ENCODE measurements around the gene PAK4.

DNA sequence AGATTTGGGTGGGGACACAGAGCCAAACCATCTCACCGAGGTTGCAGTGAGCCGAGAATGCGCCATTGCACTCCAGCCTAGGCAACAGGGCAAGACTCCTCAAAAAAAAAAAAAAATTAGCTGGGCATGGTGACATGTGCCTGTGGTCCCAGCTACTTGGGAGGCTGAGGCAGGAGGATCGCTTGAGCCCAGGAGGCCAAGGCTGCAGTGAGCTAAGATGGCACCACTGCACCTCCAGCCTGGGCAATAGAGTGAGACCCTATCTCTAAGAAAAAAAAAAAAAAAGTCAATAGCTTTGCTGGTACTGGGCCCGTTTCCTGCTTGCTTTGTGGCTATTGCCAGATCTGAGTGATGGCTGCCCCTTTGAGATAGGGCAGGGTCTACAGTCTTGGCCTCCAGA, 28.3 kb upstream of the PAK4 start:
- TF ChIP-seq ETV1 (tag; conservative IDR thresholded peaks at IDR 0.05; ENCODE audit: low read depth) (no peak), ERF (CRISPR knock-in tag; IDR thresholded peaks at IDR 0.05) (no peak), POLR2AphosphoS5 (IDR thresholded peaks at IDR 0.05; ENCODE audit: control insufficient read depth, insufficient read depth, low read depth, low read length) (no peak), ZNF311 (CRISPR knock-in tag; IDR thresholded peaks at IDR 0.05) (no peak), MEF2D (tag; conservative IDR thresholded peaks at IDR 0.05; ENCODE audit: low read depth) (no peak)
- TF ChIP-seq, protein P1, sequence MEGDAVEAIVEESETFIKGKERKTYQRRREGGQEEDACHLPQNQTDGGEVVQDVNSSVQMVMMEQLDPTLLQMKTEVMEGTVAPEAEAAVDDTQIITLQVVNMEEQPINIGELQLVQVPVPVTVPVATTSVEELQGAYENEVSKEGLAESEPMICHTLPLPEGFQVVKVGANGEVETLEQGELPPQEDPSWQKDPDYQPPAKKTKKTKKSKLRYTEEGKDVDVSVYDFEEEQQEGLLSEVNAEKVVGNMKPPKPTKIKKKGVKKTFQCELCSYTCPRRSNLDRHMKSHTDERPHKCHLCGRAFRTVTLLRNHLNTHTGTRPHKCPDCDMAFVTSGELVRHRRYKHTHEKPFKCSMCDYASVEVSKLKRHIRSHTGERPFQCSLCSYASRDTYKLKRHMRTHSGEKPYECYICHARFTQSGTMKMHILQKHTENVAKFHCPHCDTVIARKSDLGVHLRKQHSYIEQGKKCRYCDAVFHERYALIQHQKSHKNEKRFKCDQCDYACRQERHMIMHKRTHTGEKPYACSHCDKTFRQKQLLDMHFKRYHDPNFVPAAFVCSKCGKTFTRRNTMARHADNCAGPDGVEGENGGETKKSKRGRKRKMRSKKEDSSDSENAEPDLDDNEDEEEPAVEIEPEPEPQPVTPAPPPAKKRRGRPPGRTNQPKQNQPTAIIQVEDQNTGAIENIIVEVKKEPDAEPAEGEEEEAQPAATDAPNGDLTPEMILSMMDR (IDR thresholded peaks at IDR 0.05 in 2 of 3, conservative IDR thresholded peaks at IDR 0.05 in 1 of 3; ENCODE audit: insufficient read depth in 2 of 3, low read depth in 1 of 3, low read length in 3 of 3): no peak
- TF ChIP-seq, protein P2, sequence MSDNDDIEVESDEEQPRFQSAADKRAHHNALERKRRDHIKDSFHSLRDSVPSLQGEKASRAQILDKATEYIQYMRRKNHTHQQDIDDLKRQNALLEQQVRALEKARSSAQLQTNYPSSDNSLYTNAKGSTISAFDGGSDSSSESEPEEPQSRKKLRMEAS (CRISPR knock-in tag; IDR thresholded peaks at IDR 0.05): no peak
- TF ChIP-seq, protein P3, sequence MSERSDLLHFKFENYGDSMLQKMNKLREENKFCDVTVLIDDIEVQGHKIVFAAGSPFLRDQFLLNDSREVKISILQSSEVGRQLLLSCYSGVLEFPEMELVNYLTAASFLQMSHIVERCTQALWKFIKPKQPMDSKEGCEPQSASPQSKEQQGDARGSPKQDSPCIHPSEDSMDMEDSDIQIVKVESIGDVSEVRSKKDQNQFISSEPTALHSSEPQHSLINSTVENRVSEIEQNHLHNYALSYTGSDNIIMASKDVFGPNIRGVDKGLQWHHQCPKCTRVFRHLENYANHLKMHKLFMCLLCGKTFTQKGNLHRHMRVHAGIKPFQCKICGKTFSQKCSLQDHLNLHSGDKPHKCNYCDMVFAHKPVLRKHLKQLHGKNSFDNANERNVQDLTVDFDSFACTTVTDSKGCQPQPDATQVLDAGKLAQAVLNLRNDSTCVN (CRISPR knock-in tag; IDR thresholded peaks at IDR 0.05): no peak
- TF ChIP-seq, protein P4, sequence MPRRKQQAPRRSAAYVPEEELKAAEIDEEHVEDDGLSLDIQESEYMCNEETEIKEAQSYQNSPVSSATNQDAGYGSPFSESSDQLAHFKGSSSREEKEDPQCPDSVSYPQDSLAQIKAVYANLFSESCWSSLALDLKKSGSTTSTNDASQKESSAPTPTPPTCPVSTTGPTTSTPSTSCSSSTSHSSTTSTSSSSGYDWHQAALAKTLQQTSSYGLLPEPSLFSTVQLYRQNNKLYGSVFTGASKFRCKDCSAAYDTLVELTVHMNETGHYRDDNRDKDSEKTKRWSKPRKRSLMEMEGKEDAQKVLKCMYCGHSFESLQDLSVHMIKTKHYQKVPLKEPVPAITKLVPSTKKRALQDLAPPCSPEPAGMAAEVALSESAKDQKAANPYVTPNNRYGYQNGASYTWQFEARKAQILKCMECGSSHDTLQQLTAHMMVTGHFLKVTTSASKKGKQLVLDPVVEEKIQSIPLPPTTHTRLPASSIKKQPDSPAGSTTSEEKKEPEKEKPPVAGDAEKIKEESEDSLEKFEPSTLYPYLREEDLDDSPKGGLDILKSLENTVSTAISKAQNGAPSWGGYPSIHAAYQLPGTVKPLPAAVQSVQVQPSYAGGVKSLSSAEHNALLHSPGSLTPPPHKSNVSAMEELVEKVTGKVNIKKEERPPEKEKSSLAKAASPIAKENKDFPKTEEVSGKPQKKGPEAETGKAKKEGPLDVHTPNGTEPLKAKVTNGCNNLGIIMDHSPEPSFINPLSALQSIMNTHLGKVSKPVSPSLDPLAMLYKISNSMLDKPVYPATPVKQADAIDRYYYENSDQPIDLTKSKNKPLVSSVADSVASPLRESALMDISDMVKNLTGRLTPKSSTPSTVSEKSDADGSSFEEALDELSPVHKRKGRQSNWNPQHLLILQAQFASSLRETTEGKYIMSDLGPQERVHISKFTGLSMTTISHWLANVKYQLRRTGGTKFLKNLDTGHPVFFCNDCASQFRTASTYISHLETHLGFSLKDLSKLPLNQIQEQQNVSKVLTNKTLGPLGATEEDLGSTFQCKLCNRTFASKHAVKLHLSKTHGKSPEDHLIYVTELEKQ (CRISPR knock-in tag; IDR thresholded peaks at IDR 0.05): no peak
